Measurements from ENCODE around the gene UBXN7. TPM values are rescaled to one million over a fixed set of nuclear protein-coding genes. Genes with fewer than 3 reads are reported as not detected.
"Not testable (repeated sequence)": the region's sequence is repeated elsewhere in the genome, so short reads cannot be mapped to it uniquely, and the experiment has no call there.

UBXN7 gene
- total and polyA plus RNA-seq, 12 donors: 2.0 to 41.7 (median 32.0) TPM

- no peak for TF ChIP-seq CTCF (IDR thresholded peaks at IDR 0.05)
- Histone ChIP-seq H3K4me3 (no peak overlapping the region), H3K27ac (no peak overlapping the region), H3K4me1 (no peaks in the 10 kb centered on the region), H3K9me3 (no peaks in the 10 kb centered on the region), H3K36me3 (peaks cover 0 to 89% (median 42%) of the 10 kb centered on the region in 9 donors), H3K27me3 (no peaks in the 10 kb centered on the region)
- 82 to 91% methylated on average over 2 of the region's 2 CpGs for WGBS, 2 donors
- intact Hi-C loops (cut with DNase I): no loop called here
- ATAC-seq (no peak), DNase-seq (no peak)
Observed at GRCh38 chr3:196471551-196471950, 39.3 kb upstream of the UBXN7 start.

GRCh38 chr3:196470182-196470581 is 38.0 kb upstream of the UBXN7 start:
- H3K9me3 ChIP-seq; ATAC-seq; DNase-seq; H3K27me3 ChIP-seq; H3K4me1 ChIP-seq; intact Hi-C loops (cut with DNase I); H3K4me3 ChIP-seq; H3K27ac ChIP-seq: not testable (repeated sequence)
- WGBS, 2 donors: 95 to 99% methylated on average over 3 of the region's 3 CpGs
- peaks cover 0 to 76% (median 38%) of the 10 kb centered on the region in 9 donors for H3K36me3 ChIP-seq

GRCh38 chr3:196463804-196464203 is 31.6 kb upstream of the UBXN7 start:
- no peaks in the 10 kb centered on the region for H3K27me3 ChIP-seq
- no peaks in the 10 kb centered on the region for H3K4me1 ChIP-seq
- H3K36me3 ChIP-seq: peaks cover 0 to 28% (median 0%) of the 10 kb centered on the region in 9 donors
- no peak overlapping the region for H3K4me3 ChIP-seq
- WGBS, 2 donors: 94 to 97% methylated on average over 3 of the region's 3 CpGs
- H3K27ac ChIP-seq: no peak overlapping the region
- DNase-seq (no peak), ATAC-seq (no peak)
- no peaks in the 10 kb centered on the region for H3K9me3 ChIP-seq
- TF ChIP-seq CTCF (IDR thresholded peaks at IDR 0.05): no peak
- intact Hi-C loops (cut with DNase I): no loop called here

- Histone ChIP-seq H3K9me3 (no peaks in the 10 kb centered on the region), H3K4me1 (no peaks in the 10 kb centered on the region), H3K36me3 (peaks cover 0 to 24% (median 0%) of the 10 kb centered on the region in 9 donors), H3K27me3 (no peaks in the 10 kb centered on the region), H3K4me3 (no peak overlapping the region), H3K27ac (no peak overlapping the region)
- no peak for TF ChIP-seq CTCF (IDR thresholded peaks at IDR 0.05)
- no peak for ATAC-seq
- WGBS, 2 donors: 98% methylated on average over 2 of the region's 2 CpGs
- DNase-seq: no peak
- intact Hi-C loops (cut with DNase I): no loop called here
Observed at GRCh38 chr3:196463478-196463756, 31.2 kb upstream of the UBXN7 start.

DNA sequence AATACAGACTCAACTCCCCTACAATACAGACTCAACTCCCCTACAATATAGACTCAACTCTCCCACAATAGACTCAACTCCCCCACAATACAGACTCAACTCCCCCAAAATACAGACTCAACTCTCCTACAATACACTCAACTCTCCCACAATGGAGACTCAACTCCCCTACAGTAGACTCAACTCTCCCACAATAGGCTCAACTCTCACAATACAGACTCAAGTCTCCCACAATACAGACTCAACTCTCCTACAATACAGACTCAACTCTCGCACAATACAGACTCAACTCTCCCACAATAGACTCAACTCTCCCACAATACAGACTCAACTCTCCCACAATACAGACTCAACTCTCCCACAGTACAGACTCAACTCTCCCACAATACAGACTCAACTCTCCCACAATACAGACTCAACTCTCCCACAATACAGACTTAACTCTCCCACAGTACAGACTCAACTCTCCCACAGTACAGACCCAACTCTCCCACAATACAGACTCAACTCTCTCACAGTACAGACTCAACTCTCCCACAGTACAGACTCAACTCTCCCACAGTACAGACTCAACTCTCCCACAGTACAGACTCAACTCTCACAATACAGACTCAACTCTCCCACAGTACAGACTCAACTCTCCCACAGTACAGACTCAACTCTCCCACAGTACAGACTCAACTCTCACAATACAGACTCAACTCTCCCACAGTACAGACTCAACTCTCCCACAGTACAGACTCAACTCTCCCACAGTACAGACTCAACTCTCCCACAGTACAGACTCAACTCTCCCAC is 30.7 kb upstream of the UBXN7 start:
- intact Hi-C loops (cut with DNase I); H3K27ac ChIP-seq; H3K4me1 ChIP-seq; ATAC-seq; DNase-seq; H3K9me3 ChIP-seq; H3K4me3 ChIP-seq; H3K27me3 ChIP-seq: not testable (repeated sequence)
- 97 to 98% methylated on average over 1 of the region's 1 CpG for WGBS, 2 donors
- peaks cover 0 to 21% (median 0%) of the 10 kb centered on the region in 9 donors for H3K36me3 ChIP-seq

Data from heart right ventricle (tissue), 16 donors.